ENCODE measurements around the gene GGT5. TPM values are rescaled to one million over a fixed set of nuclear protein-coding genes. Genes with fewer than 3 reads are reported as not detected.
A peak's percentile ranks its signal among the peaks of the same experiment; 100 is the strongest.
"Not testable (repeated sequence)": the region's sequence is repeated elsewhere in the genome, so short reads cannot be mapped to it uniquely, and the experiment has no call there.

Gene GGT5
- total RNA-seq, 2 donors from 2014 or later, result 36.2 to 58.7 TPM

DNA sequence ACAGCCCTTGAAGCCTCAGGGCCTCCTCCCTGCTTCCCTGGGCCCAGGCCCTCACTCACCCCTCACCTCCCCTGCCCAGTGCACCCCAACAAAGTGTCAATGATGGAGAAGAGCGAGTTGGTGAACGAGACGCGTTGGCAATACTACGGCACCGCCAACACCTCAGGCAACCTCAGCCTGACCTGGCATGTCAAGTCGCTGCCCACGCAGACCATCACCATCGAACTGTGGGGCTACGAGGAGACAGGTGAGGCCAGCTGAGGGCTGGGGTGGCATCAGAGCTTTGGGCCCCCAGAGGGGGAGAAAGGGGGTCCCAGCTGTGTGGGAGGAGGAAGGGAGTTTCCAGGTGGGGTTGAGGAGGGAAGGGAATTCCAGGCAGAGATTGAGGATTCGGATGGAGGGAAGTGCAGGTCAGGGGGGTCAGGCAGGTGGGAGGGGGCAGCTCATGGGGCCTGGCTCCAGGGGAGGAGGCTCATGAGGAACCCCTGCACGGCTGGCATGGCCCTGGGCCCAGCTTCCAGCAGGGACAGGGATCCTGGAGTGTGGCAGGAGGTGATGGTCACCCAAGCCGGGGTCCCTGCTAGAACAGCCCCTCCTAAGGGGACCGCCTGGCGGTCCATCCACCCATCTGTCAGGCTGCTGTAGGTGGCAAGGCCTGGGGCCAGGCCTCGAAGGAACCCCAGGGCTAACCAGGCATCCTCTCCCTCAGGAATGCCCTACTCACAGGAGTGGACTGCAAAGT lies 60.7 kb downstream of the GGT5 start:
- TF ChIP-seq, protein P1, sequence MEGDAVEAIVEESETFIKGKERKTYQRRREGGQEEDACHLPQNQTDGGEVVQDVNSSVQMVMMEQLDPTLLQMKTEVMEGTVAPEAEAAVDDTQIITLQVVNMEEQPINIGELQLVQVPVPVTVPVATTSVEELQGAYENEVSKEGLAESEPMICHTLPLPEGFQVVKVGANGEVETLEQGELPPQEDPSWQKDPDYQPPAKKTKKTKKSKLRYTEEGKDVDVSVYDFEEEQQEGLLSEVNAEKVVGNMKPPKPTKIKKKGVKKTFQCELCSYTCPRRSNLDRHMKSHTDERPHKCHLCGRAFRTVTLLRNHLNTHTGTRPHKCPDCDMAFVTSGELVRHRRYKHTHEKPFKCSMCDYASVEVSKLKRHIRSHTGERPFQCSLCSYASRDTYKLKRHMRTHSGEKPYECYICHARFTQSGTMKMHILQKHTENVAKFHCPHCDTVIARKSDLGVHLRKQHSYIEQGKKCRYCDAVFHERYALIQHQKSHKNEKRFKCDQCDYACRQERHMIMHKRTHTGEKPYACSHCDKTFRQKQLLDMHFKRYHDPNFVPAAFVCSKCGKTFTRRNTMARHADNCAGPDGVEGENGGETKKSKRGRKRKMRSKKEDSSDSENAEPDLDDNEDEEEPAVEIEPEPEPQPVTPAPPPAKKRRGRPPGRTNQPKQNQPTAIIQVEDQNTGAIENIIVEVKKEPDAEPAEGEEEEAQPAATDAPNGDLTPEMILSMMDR (IDR thresholded peaks at IDR 0.05), result no peak
- no peaks in the 10 kb centered on the region for H3K36me3 ChIP-seq
- no peak for DNase-seq (ENCODE audit: low spot score)
- no peaks in the 10 kb centered on the region for H3K27me3 ChIP-seq
- H3K4me3 ChIP-seq, result no peak overlapping the region
- H3K4me1 ChIP-seq, result peaks cover 0 to 35% of the 10 kb centered on the region in 2 donors
- no peak overlapping the region for H3K27ac ChIP-seq
- H3K9me3 ChIP-seq, result no peaks in the 10 kb centered on the region

DNA sequence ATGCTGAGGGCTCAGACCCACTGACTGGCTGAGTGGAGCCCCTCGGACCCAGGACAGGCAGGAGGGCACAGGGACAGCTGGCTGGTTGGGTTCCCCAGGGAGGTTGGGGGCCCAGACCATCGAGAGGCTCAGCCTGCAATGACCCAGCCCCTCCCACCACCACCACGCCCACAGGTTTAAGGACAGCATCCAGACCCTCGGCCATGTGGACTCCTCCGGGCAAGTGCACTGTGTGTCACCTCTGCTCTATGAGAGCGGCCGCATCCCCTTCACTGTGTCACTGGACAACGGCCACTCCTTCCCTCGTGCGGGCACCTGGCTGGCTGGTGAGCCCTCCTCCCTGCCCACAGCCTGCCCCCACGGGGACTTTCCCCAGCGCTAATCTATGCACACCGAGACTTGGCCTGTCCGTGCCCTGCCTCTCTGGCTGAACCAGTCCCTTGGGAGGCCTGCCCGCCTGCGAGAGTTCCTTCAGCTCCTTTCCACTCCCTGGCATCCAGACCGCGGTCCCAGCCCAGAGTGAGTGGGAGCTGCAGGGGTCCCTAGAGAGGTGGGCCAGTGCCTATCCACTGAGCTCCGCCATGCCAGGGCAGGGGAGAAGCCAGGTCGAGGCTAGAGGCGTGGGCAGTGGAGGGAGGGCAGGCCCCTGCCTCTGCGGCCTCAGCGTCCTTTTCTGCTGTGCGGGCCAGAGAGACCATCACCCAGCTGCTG lies 61.4 kb downstream of the GGT5 start:
- H3K4me3 ChIP-seq, result no peak overlapping the region
- no peak overlapping the region for H3K27ac ChIP-seq
- TF ChIP-seq, protein P1 (IDR thresholded peaks at IDR 0.05), result no peak
- no peak for DNase-seq (ENCODE audit: low spot score)
- peaks cover 1% of the 10 kb centered on the region for H3K36me3 ChIP-seq
- no peaks in the 10 kb centered on the region for H3K27me3 ChIP-seq
- H3K9me3 ChIP-seq, result no peaks in the 10 kb centered on the region
- peaks cover 0 to 31% of the 10 kb centered on the region in 2 donors for H3K4me1 ChIP-seq

DNA sequence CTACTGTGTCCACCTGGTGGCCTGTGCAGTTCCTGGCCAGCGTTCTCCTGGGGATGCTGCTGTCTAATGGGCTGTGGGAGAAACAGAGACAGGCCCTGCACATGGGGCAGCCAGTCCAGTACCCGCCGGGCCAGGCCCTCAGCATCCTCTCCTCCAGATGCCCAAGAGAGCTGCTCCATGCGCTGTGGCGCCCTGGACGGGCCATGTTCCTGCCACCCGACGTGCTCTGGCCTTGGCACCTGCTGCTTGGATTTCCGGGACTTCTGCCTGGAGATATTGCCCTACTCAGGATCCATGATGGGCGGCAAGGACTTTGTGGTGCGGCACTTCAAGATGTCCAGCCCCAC lies 62.0 kb downstream of the GGT5 start:
- H3K27me3 ChIP-seq; H3K36me3 ChIP-seq; H3K27ac ChIP-seq; H3K9me3 ChIP-seq; DNase-seq (ENCODE audit: low spot score): not testable (repeated sequence)
- Histone ChIP-seq H3K4me3 (peak overlapping the region in 1 of 2 donors; percentile 33), H3K4me1 (peaks cover 0 to 33% of the 10 kb centered on the region in 2 donors)

DNA sequence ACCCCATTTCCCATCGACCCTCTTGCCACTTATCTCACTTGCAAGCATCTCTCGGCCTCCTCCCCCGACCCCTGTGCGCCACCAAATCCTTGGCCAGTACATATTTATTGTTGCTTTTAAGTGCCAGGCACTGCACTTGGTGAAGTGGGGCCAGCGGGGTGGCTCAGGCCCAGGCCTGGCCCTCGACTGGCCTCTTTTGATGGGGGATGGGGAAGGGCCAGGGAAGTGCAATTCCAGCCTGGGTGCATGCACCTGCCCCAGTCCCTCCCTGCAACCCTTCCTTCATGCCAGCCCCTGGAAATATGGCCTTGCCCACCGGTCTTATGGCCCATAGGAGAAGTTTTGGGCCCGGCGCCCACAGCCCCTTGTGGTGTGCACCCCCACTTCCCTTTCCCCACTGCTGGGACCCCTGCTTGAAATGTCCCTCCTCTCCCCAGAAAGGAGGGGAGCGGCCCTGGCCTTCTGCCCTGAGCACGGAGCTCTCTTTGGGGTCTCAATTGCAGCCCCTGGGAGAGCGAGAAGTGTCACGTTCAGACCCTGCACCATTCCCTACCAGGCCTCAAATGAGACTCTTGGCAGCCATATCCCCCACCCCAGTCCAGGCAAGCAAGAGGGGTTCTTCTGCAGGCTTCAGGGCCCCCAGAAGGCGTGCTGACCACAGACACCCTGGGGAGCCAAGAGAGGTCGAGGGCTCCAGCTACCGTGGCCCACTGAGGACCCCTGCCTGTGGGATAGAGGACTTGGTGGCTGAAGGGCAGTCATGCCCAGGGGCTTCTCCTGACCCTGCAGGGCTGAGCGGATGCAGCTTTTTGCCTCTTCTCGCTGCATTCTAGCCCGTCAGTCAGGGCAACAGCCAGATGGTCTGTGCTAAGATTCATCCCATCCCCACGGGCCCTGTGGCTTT lies 62.6 kb downstream of the GGT5 start:
- DNase-seq (ENCODE audit: low spot score), result no peak
- H3K36me3 ChIP-seq, result peaks cover 8% of the 10 kb centered on the region
- TF ChIP-seq, protein P1 (IDR thresholded peaks at IDR 0.05), result peak in 1 of 2 donors; percentile 48
- peak overlapping the region in 1 of 2 donors; percentile 53 for H3K27ac ChIP-seq
- H3K9me3 ChIP-seq, result no peaks in the 10 kb centered on the region
- peaks cover 0 to 40% of the 10 kb centered on the region in 2 donors for H3K4me1 ChIP-seq
- H3K4me3 ChIP-seq, result peak overlapping the region in 1 of 2 donors; percentile 33
- no peaks in the 10 kb centered on the region for H3K27me3 ChIP-seq

DNA sequence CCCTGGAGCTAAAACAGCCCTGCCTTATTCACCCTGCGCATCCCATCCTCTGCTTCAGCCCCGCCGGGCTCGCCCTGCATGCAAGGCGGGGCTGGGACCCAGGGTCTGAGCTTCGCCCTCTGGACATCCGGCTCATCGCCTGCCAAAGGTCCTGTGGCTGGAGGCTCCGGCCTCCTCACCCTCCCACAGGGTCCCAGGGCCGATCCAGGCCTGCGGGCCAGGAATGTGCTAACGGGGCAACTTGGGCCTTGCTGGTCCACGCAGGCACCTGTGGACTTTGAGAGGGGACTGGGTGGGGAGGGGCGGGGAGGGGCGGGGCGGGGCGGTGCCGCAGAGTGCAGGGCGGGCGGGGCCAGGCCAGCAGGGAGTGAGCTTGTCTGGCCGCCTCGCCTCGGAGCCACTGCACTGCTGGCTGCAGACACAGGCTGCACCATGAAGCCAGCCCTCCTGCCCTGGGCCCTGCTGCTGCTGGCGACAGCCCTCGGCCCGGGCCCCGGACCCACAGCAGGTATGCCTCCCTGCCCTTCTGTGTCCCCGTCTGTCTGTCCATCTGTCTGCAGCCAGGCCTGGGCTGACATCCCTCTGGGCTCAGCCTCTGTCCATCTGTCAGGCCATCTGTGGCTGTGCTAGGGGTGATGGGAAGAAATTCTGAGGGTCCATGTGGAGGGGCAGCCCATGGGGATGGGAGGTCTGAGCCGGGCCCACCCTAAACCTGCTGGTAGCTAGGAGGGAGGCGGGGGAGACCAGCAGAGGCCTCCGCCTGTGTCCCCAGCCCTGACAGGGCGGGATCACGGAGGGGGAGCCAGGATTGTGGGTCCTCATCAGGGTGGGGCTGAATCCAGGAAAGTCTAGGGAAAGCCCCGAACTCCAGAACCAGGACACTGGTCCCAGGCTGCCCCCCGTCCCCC lies 63.5 kb downstream of the GGT5 start, which contains the start of gene SUSD2:
SUSD2 (plus strand) TSS at position 400 of the 908 bp plus-strand sequence; CDS start at position 433, 33 bp downstream.
- TF ChIP-seq, protein P1 (IDR thresholded peaks at IDR 0.05), result no peak
- Histone ChIP-seq H3K4me3 (peak within 1 kb of the TSS in 1 of 2 donors; percentile 33), H3K27me3 (no peaks in the 10 kb centered on the region), H3K9me3 (no peaks in the 10 kb centered on the region), H3K36me3 (peaks cover 8% of the 10 kb centered on the region), H3K27ac (peak within 1 kb of the TSS; percentile 53 to 60), H3K4me1 (peaks cover 0 to 48% of the 10 kb centered on the region in 2 donors)
- DNase-seq (ENCODE audit: low spot score), result no peak

Data from right atrium auricular region (tissue), 2 donors.